ENCODE data around the gene PPP4R3C.
"Not testable (repeated sequence)": the region's sequence is repeated elsewhere in the genome, so short reads cannot be mapped to it uniquely, and the experiment has no call there.

The PPP4R3C gene

GRCh38 chrX:27463187-27463586 is at the start of gene PPP4R3C:
PPP4R3C (minus strand) TSS chrX:27463341; CDS start chrX:27463296, 45 bp downstream.
- no peak for DNase-seq (ENCODE audit: low spot score)

GRCh38 chrX:27491397-27491796 is 28.3 kb upstream of the PPP4R3C start:
- DNase-seq (ENCODE audit: low spot score), result no peak

GRCh38 chrX:27466051-27466450 is 2.9 kb upstream of the PPP4R3C start:
- no peak for DNase-seq (ENCODE audit: low spot score)

DNA sequence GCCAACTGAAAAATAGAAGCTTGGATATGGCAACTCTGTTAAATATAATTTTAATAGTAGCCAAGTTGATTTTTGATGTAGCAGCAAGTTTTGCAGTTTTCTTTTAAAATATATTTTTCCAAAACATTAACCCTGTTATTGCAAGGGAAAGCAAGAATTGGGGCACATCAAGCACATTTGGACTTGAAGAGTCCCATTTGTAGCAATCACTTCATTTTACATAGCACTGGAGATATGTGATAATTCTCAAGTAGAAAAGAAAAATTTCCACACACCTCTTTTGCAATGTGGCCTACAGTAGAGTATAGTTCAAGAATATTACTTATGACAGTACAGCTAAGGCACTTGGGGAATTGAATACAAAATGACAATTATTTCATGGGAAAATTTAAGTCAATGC is 1.9 kb upstream of the PPP4R3C start:
- DNase-seq (ENCODE audit: low spot score), result no peak

- not testable (repeated sequence) for DNase-seq (ENCODE audit: low spot score)
These were observed 4.0 kb downstream of the PPP4R3C start for GRCh38 chrX:27459129-27459528.

DNA sequence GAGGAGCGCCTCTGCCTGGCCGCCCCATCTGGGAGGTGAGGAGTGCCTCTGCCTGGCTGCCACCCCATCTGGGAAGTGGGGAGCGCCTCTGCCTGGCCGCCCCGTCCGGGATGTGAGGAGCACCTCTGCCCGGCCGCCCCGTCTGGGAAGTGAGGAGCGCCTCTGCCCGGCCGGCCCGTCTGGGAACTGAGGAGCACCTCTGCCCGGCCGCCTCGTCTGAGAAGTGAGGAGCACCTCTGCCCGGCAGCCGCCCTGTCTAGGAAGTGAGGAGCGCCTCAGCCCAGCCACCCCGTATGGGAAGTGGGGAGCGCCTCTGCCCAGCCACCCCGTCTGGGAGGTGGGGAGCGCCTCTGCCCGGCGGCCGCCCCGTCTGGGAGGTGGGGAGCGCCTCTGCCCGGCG is 4.6 kb downstream of the PPP4R3C start:
- DNase-seq (ENCODE audit: low spot score), result not testable (repeated sequence)

DNA sequence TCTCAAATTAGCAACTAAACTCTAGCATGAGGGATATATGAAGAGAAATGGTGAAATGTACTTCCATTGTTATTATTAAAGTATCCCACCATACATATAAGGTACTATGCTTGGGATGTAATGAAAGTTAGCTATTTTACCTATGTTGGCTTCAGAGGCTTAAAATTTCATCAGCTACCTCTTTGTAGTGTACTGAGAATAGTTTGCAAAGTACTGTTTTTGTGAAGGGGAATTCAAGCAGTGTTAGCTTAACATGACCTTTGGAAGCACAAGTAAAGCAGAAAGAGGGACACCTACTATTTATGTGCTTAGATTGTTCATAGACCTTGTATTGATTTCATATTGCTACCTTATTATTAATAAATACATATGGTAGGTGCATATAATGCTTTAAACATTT is 11.8 kb downstream of the PPP4R3C start:
- DNase-seq (ENCODE audit: low spot score), result no peak

GRCh38 chrX:27446423-27446822 is 16.7 kb downstream of the PPP4R3C start:
- no peak for DNase-seq (ENCODE audit: low spot score)

- DNase-seq (ENCODE audit: low spot score), result no peak
These were observed 17.7 kb downstream of the PPP4R3C start for GRCh38 chrX:27445438-27445837.

GRCh38 chrX:27444093-27444908 is 18.8 kb downstream of the PPP4R3C start:
- peak; percentile 1 for DNase-seq (ENCODE audit: low spot score)

DNA sequence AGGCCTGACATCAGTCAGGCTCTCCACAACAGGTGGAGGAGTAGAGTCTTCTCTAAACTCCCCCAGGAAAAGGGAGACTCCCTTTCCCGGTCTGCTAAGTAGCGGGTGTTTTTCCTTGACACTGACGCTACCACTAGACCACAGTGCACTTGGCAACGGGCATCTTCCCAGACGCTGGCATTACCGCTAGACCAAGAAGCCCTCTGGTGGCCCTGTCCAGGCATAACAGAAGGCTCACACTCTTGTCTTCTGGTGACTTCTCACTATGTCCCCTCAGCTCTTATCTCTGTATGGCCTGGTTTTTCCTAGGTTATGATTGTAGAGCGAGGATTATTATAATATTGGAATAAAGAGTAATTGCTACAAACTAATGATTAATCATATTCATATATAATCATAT is 20.7 kb downstream of the PPP4R3C start:
- not testable (repeated sequence) for DNase-seq (ENCODE audit: low spot score)

GRCh38 chrX:27439771-27440170 is 23.4 kb downstream of the PPP4R3C start:
- DNase-seq (ENCODE audit: low spot score), result no peak

GRCh38 chrX:27438937-27439336 is 24.2 kb downstream of the PPP4R3C start:
- no peak for DNase-seq (ENCODE audit: low spot score)

- no peak for DNase-seq (ENCODE audit: low spot score)
These were observed 28.1 kb downstream of the PPP4R3C start for GRCh38 chrX:27435031-27435430.
